ENCODE measurements around the gene CEP162.

Gene CEP162

GRCh38 chr6:84269947-84270733 lies 42.7 kb upstream of the CEP162 start:
- TF ChIP-seq CTCF (IDR thresholded peaks at IDR 0.05; ENCODE audit: extremely low read depth, missing control alignments), result no peak
- DNase-seq (ENCODE audit: low spot score), result no peak

GRCh38 chr6:84268781-84269180 lies 41.3 kb upstream of the CEP162 start:
- TF ChIP-seq CTCF (IDR thresholded peaks at IDR 0.05; ENCODE audit: extremely low read depth, missing control alignments), result no peak
- no peak for DNase-seq (ENCODE audit: low spot score)

- DNase-seq (ENCODE audit: low spot score), result no peak
- TF ChIP-seq CTCF (IDR thresholded peaks at IDR 0.05; ENCODE audit: extremely low read depth, missing control alignments), result no peak
These were observed 36.1 kb upstream of the CEP162 start for GRCh38 chr6:84263557-84263956.

GRCh38 chr6:84260926-84261325 lies 33.5 kb upstream of the CEP162 start:
- no peak for DNase-seq (ENCODE audit: low spot score)
- TF ChIP-seq CTCF (IDR thresholded peaks at IDR 0.05; ENCODE audit: extremely low read depth, missing control alignments), result no peak

GRCh38 chr6:84260196-84260595 lies 32.8 kb upstream of the CEP162 start:
- no peak for DNase-seq (ENCODE audit: low spot score)
- no peak for TF ChIP-seq CTCF (IDR thresholded peaks at IDR 0.05; ENCODE audit: extremely low read depth, missing control alignments)

GRCh38 chr6:84258866-84259265 lies 31.4 kb upstream of the CEP162 start:
- no peak for DNase-seq (ENCODE audit: low spot score)
- no peak for TF ChIP-seq CTCF (IDR thresholded peaks at IDR 0.05; ENCODE audit: extremely low read depth, missing control alignments)

GRCh38 chr6:84258268-84258667 lies 30.8 kb upstream of the CEP162 start:
- DNase-seq (ENCODE audit: low spot score), result no peak
- no peak for TF ChIP-seq CTCF (IDR thresholded peaks at IDR 0.05; ENCODE audit: extremely low read depth, missing control alignments)

All from GM20000 (cell line).